OCI-LY7 (cell line): Measurements from ENCODE around the gene RAX2.

Source experiments
- EZH2phosphoT487 ChIP-seq: fragments of 200-600 bp; sonication (generic); IDR thresholded peaks from 2 replicates; pipeline ENCODE4 v1.6.1; 2018; ENCODE audit warnings: low read depth, borderline replicate concordance, mild to moderate bottlenecking, mixed run types, antibody characterized with exemption, low read length, moderate library complexity, mixed read lengths
- TF ChIP-seq, protein P1 (sequence below): fragments of 200-600 bp; sonication (generic); conservative IDR thresholded peaks from 2 replicates; pipeline ENCODE4 v1.5.1; 2014; ENCODE audit warnings: mild to moderate bottlenecking, antibody characterized with exemption, low read length, moderate library complexity, mixed read lengths

GRCh38 chr19:3819989-3820388, 48.0 kb upstream of the RAX2 start:
- no peak for TF ChIP-seq EZH2phosphoT487
- TF ChIP-seq, protein P1, sequence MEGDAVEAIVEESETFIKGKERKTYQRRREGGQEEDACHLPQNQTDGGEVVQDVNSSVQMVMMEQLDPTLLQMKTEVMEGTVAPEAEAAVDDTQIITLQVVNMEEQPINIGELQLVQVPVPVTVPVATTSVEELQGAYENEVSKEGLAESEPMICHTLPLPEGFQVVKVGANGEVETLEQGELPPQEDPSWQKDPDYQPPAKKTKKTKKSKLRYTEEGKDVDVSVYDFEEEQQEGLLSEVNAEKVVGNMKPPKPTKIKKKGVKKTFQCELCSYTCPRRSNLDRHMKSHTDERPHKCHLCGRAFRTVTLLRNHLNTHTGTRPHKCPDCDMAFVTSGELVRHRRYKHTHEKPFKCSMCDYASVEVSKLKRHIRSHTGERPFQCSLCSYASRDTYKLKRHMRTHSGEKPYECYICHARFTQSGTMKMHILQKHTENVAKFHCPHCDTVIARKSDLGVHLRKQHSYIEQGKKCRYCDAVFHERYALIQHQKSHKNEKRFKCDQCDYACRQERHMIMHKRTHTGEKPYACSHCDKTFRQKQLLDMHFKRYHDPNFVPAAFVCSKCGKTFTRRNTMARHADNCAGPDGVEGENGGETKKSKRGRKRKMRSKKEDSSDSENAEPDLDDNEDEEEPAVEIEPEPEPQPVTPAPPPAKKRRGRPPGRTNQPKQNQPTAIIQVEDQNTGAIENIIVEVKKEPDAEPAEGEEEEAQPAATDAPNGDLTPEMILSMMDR: no peak
